Left lung (tissue), 10 donors: Measurements from ENCODE around the gene TGM1. TPM values are rescaled to one million over a fixed set of nuclear protein-coding genes. Genes with fewer than 3 reads are reported as not detected.

Experiments
- ATAC-seq: fragments of 200-7000 bp; cut with Tn5 transposase; one replicate; pipeline ENCODE4 v1.9.1; 2020; ENCODE audit warnings: moderate library complexity
- DNase-seq, 4 donors: peaks; one replicate each; pipeline ENCODE4 v3.0.0-alpha.2; 2013 to 2020
- H3K27ac ChIP-seq, 2 donors: fragments of 200-600 bp; sonication (generic) in 1 of 2; one replicate each; pipeline versions ENCODE4 v1.5.0 to v1.8.0; 2020 to 2021
- H3K27me3 ChIP-seq, 2 donors: fragments of 200-600 bp; sonication (generic) in 1 of 2; one replicate each; pipeline versions ENCODE4 v1.5.0 to v1.8.0; 2020 to 2021
- H3K36me3 ChIP-seq, 2 donors: fragments of 200-600 bp; sonication (generic) in 1 of 2; one replicate each; pipeline versions ENCODE4 v1.5.0 to v1.8.0; 2020 to 2021
- H3K4me1 ChIP-seq, 2 donors: fragments of 200-600 bp; one replicate each; pipeline ENCODE4 v1.8.0; 2021
- H3K4me3 ChIP-seq, 2 donors: fragments of 200-600 bp; sonication (generic) in 1 of 2; one replicate each; pipeline versions ENCODE4 v1.5.0 to v1.8.0; 2020 to 2021; ENCODE audit warnings: mild to moderate bottlenecking in 1 of 2
- H3K9me3 ChIP-seq, 2 donors: fragments of 200-600 bp; sonication (generic) in 1 of 2; one replicate each; pipeline versions ENCODE4 v1.5.0 to v1.8.0; 2020 to 2021
- intact Hi-C, 2 donors: fragments of 100-400 bp; cut with DNase I; formaldehyde crosslinking; loops; one replicate each; pipeline versions ENCODE4 v1.11.2 to v1.14.2; 2022
- polyA plus RNA-seq, 6 donors: library from polyadenylated mRNA; unstranded; fragments of 120-200 nt; gene quantifications; one replicate each; pipeline ENCODE4 v1.2.1, GENCODE V29; 2013; ENCODE audit not compliant: insufficient read length in 6 of 6
- total RNA-seq, 2 donors: library from RNA; stranded (reverse); fragmentation: NEBNext Ultra II Directional; extraction: Animal tissue kit (Norgen Biotek cat#: 25700); gene quantifications; one replicate each; pipeline ENCODE4 v1.2.1, GENCODE V29; 2021
- TF ChIP-seq, protein P1 (sequence below), 2 donors: fragments of 200-600 bp; sonication (generic) in 1 of 2; IDR thresholded peaks; one replicate each; pipeline versions ENCODE4 v1.5.0 to v1.8.0; 2021; ENCODE audit warnings: antibody characterized with exemption in 2 of 2
- donor health status: DM: no; HTN: yes; CAD: no.
- donor health status: DM: no; HTN: no; CAD: no.

Gene TGM1
- total and polyA plus RNA-seq, 8 donors, result 2.6 to 9.6 (median 3.6) TPM

DNA sequence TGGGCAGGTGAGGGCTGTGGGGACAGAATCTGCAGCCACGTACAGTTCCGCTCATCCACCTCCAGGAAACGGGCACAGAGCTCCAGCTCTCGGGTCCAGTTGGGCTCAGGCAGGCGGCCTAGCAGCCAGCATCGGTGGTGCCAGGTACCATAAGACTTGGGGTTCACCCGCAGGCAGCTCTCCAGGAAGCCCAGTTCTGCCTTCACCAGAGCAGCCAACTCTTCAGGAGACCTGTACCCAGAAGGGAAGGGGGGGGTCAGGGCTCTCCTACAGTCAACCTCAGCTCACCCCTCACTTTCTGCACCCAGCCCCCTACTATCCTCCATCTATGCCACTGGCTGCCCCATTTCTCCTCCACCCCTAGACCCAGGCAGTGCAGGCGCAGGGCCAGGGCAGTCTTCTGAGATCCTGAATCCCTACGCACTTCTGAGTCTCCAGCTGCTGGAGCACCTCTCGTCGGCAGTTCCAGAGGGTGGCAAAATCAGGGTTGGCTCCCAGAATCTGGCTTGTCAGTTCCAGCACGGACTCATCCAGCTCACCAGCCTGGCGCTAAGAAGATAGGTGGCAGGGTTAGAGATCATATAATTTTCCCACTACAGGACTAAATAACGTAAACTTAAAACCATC is 7.0 kb upstream of the TGM1 start:
- ATAC-seq, result no peak
- intact Hi-C loops, result no loop called here
- Histone ChIP-seq H3K27ac (no peak overlapping the region), H3K9me3 (no peaks in the 10 kb centered on the region), H3K27me3 (no peaks in the 10 kb centered on the region), H3K4me3 (no peak overlapping the region), H3K4me1 (peaks cover 23 to 41% of the 10 kb centered on the region in 2 donors), H3K36me3 (peaks cover 0 to 53% of the 10 kb centered on the region in 2 donors)
- TF ChIP-seq, protein P1, sequence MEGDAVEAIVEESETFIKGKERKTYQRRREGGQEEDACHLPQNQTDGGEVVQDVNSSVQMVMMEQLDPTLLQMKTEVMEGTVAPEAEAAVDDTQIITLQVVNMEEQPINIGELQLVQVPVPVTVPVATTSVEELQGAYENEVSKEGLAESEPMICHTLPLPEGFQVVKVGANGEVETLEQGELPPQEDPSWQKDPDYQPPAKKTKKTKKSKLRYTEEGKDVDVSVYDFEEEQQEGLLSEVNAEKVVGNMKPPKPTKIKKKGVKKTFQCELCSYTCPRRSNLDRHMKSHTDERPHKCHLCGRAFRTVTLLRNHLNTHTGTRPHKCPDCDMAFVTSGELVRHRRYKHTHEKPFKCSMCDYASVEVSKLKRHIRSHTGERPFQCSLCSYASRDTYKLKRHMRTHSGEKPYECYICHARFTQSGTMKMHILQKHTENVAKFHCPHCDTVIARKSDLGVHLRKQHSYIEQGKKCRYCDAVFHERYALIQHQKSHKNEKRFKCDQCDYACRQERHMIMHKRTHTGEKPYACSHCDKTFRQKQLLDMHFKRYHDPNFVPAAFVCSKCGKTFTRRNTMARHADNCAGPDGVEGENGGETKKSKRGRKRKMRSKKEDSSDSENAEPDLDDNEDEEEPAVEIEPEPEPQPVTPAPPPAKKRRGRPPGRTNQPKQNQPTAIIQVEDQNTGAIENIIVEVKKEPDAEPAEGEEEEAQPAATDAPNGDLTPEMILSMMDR (IDR thresholded peaks at IDR 0.05), result no peak
- DNase-seq, result peak in 1 of 4 donors; percentile 56

DNA sequence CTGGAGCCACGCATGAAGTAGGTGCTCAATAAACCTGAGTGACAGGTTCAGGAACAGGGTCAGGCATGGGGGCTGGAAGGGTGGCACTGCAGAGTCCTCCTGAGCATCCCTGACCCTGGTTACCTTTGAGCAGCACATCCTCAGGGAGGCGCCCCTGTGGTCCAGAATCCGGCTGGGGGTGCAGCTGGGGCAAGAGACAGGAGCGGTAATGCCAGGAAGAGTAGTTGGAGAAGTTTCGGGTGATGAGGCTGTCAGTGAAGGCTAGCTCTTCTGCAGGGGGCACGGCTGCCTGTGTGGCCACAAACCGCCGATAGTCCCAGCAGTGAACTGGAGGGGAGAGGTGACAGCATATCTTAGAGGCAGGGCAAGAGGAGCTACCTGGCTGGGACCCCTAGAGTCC is 6.4 kb upstream of the TGM1 start:
- Histone ChIP-seq H3K36me3 (peaks cover 0 to 55% of the 10 kb centered on the region in 2 donors), H3K4me3 (no peak overlapping the region), H3K4me1 (peaks cover 23 to 35% of the 10 kb centered on the region in 2 donors), H3K27me3 (no peaks in the 10 kb centered on the region), H3K27ac (no peak overlapping the region), H3K9me3 (no peaks in the 10 kb centered on the region)
- TF ChIP-seq, protein P1 (IDR thresholded peaks at IDR 0.05), result no peak
- intact Hi-C loops, result no loop called here
- ATAC-seq, result no peak
- DNase-seq, result no peak

DNA sequence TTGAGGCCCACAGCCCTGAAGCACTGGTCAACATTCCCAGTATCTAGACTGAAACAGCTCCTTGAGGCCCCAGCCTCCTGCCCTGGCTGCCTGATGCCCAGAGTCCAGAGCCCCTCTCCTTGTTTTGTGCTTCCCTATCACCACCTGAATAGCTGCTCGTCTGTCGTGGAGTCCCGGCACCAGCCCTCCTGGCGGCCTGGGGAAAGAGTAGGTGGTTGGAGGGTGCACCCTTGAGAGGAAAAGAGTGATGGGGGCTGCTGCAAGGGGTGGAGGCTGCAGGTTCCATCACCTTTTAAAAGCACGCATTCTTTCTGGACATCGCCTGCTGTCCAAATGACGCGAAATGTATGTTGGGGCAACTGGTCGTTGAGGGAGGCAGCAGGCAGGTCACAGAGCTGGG is 5.2 kb upstream of the TGM1 start:
- peaks cover 0 to 55% of the 10 kb centered on the region in 2 donors for H3K36me3 ChIP-seq
- H3K9me3 ChIP-seq, result no peaks in the 10 kb centered on the region
- no peak overlapping the region for H3K4me3 ChIP-seq
- TF ChIP-seq, protein P1 (IDR thresholded peaks at IDR 0.05), result no peak
- H3K27me3 ChIP-seq, result no peaks in the 10 kb centered on the region
- DNase-seq (no peak), ATAC-seq (no peak)
- H3K27ac ChIP-seq, result no peak overlapping the region
- peaks cover 17 to 23% of the 10 kb centered on the region in 2 donors for H3K4me1 ChIP-seq
- intact Hi-C loops, result no loop called here

DNA sequence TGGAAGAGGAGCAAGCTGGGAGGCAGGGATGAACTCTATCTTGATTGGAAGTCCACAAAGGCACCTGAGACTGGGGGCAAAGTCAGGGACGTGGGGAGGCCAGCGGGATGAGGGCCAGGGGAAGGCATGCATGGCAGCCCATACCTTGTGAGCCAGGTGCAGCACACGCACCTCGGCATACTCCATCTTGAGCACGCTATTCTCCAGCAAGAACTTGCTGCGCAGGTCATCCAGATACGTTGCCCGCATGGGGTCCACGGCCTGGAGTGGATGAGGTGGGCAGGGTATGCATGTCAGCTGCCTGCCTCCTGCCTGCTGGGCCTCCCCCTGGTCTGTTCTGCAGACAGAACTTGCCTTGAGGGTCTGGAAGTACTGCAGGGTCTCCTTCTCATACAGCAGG is 4.5 kb upstream of the TGM1 start:
- no peak overlapping the region for H3K4me3 ChIP-seq
- TF ChIP-seq, protein P1 (IDR thresholded peaks at IDR 0.05), result no peak
- DNase-seq, result no peak
- intact Hi-C loops, result no loop called here
- ATAC-seq, result no peak
- peaks cover 0 to 55% of the 10 kb centered on the region in 2 donors for H3K36me3 ChIP-seq
- H3K9me3 ChIP-seq, result no peaks in the 10 kb centered on the region
- peaks cover 10 to 16% of the 10 kb centered on the region in 2 donors for H3K4me1 ChIP-seq
- H3K27ac ChIP-seq, result no peak overlapping the region
- no peaks in the 10 kb centered on the region for H3K27me3 ChIP-seq

DNA sequence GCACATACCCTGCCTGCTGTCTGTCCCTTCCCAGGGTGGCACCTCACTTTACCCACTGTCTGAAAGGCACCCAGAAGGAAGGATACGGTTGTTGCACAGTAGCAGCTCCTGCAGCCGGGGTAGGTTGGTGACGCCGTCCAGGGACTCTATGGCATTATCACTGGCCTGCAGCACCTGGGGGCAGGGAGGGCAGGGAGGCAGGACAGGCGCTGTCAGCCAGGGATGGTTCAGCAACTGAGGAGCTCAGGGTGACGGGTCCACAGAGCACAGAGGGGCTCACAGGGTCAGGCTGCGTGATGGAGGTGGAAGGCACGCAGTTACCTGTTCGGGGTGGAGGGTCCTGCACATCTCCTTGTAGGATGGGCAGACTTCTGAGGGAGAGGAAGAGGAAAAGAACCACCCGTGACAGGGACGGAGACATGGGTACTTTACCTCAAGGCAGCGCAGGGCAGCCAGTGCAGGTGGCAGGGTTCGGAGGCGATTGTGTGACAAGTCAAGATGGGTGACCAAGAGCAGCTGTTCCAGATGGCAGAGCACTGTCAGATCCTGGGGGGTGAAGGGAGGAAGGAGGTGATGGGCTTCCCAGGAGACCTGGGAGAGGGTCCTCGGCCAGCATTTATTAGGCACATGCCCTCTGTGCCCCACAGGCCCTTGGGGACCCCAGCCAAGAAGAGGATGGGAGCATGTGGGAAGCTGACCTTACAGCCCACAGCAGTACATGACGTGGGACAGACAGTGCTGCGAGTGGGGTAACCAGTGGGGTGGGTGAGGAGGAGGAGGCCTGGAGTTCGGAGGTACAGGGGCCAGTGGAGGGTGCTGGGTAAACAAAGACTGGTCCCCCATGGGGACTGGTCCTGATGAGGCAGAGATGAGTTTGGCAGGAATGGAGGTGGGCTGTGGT is 3.6 kb upstream of the TGM1 start:
- no peak for DNase-seq
- no peaks in the 10 kb centered on the region for H3K27me3 ChIP-seq
- no peak overlapping the region for H3K27ac ChIP-seq
- peaks cover 0 to 55% of the 10 kb centered on the region in 2 donors for H3K36me3 ChIP-seq
- H3K4me3 ChIP-seq, result no peak overlapping the region
- H3K4me1 ChIP-seq, result peaks cover 3 to 7% of the 10 kb centered on the region in 2 donors
- no peak for ATAC-seq
- TF ChIP-seq, protein P1 (IDR thresholded peaks at IDR 0.05), result no peak
- H3K9me3 ChIP-seq, result no peaks in the 10 kb centered on the region
- intact Hi-C loops, result no loop called here
